ENCODE data around the gene PTPRQ. TPM values are rescaled to one million over a fixed set of nuclear protein-coding genes. Genes with fewer than 3 reads are reported as not detected.

PTPRQ gene
- total RNA-seq, 4 donors from 2014 or later, result 0.47 to 47.3 (median 8.5) TPM

DNA sequence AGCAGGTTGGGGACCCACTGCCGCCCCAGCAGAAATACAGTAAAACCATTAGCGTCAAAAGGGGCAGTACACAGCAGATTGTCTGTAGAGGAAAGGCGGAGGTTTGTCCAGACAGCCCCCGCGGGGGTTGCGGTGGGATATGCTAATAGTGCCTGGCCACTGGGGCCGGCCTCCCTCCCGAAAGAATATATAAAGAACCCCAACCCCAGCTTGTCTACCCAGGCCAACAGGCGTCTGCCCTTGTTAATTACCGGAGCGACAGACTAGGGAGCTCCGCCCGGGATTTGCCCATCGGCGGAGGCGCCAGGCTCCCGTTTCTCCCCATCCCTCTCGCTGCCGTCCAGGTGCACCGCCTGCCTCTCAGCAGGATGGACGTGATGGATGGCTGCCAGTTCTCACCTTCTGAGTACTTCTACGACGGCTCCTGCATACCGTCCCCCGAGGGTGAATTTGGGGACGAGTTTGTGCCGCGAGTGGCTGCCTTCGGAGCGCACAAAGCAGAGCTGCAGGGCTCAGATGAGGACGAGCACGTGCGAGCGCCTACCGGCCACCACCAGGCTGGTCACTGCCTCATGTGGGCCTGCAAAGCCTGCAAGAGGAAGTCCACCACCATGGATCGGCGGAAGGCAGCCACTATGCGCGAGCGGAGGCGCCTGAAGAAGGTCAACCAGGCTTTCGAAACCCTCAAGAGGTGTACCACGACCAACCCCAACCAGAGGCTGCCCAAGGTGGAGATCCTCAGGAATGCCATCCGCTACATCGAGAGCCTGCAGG, 272.8 kb downstream of the PTPRQ start, which contains the start of gene MYF5:
MYF5 (plus strand) TSS at position 217 of the 774 bp plus-strand sequence; CDS start at position 369, 152 bp downstream.
- no peak for ATAC-seq (ENCODE audit: low FRiP score)
- DNase-seq (ENCODE audit: low spot score), result no peak
- TF ChIP-seq, protein P1, sequence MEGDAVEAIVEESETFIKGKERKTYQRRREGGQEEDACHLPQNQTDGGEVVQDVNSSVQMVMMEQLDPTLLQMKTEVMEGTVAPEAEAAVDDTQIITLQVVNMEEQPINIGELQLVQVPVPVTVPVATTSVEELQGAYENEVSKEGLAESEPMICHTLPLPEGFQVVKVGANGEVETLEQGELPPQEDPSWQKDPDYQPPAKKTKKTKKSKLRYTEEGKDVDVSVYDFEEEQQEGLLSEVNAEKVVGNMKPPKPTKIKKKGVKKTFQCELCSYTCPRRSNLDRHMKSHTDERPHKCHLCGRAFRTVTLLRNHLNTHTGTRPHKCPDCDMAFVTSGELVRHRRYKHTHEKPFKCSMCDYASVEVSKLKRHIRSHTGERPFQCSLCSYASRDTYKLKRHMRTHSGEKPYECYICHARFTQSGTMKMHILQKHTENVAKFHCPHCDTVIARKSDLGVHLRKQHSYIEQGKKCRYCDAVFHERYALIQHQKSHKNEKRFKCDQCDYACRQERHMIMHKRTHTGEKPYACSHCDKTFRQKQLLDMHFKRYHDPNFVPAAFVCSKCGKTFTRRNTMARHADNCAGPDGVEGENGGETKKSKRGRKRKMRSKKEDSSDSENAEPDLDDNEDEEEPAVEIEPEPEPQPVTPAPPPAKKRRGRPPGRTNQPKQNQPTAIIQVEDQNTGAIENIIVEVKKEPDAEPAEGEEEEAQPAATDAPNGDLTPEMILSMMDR (IDR thresholded peaks at IDR 0.05), result no peak

DNA sequence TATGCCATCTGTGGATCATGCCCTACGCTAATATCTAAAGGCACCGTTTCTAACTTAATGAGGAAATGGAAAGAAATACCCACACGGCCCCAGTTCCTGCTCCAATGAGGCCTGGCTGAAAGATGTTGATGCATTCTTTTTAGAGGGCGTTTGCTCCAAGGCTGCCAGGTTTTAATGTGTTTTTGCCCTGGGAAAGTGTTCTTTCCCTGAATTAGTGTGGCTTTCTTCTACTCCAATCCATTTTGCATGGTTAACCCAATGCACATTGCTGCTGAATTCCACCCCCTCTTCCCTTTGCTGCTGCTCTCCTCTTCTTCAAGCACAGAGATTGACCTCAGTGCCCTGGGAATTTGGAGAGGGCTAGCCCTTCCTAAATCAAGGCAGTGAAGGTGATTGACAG, 273.8 kb downstream of the PTPRQ start:
- no peak for DNase-seq (ENCODE audit: low spot score)
- TF ChIP-seq, protein P1 (IDR thresholded peaks at IDR 0.05), result no peak
- no peak for ATAC-seq (ENCODE audit: low FRiP score)

DNA sequence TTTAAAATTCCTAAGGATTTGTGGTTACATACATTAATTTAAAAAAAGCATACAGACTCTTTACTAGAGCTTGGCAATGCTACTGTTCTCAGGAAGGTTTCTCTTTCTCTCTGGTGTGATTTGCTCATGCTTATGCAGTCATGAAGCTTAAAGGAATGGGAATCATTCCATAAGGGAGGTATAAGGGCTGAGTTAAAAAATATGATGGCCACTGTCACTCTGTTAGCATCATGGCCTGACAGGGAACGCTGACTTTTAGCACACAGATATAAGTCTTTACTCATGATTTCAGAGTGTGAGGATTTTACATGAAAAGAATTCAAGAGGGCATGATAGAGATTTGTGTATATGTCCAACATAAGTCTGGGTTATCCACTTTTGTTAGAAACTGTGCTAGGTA, 276.5 kb downstream of the PTPRQ start:
- TF ChIP-seq, protein P1 (IDR thresholded peaks at IDR 0.05), result no peak
- DNase-seq (ENCODE audit: low spot score) (no peak), ATAC-seq (ENCODE audit: low FRiP score) (no peak)

DNA sequence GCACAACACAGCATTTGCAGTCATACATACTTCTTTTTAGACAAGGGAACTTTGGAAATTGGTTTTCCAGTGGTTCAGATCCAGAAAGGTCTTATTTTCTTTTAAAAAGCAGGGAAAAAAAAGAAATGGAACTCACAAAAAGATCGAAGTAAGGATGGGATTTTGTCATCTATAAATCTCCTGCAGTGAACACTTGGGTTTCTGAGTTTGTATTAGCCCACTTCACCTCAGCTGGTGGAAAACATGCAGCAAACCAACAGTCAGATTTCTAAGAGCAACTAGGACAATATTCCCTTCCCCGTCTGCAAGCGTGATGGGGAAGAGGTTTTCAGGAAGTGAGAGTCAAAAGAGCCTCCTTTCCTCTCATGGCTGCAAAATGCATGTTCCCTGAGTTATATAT, 277.3 kb downstream of the PTPRQ start:
- DNase-seq (ENCODE audit: low spot score) (no peak), ATAC-seq (ENCODE audit: low FRiP score) (no peak)
- TF ChIP-seq, protein P1 (IDR thresholded peaks at IDR 0.05), result no peak
